Measurements from ENCODE around the gene PDE3B. TPM values are rescaled to one million over a fixed set of nuclear protein-coding genes. Genes with fewer than 3 reads are reported as not detected.
"Not testable (repeated sequence)": the region's sequence is repeated elsewhere in the genome, so short reads cannot be mapped to it uniquely, and the experiment has no call there.

Gene PDE3B
- total and polyA plus RNA-seq, 2 experiments from 2014 or later = 6.4 to 16.9 TPM

GRCh38 chr11:14673824-14674405, 30.3 kb downstream of the PDE3B start:
- Histone ChIP-seq H3K4me3 (no peak overlapping the region), H3K27ac (no peak overlapping the region), H3K4me1 (ENCODE audit: low read depth) (no peaks in the 10 kb centered on the region), H3K9me3 (ENCODE audit: low read depth) (no peaks in the 10 kb centered on the region), H3K36me3 (no peaks in the 10 kb centered on the region), H3K27me3 (no peaks in the 10 kb centered on the region)
- peak in 1 of 2 donors; percentile 75 for DNase-seq (ENCODE audit: low read depth in 1 of 2, low spot score in 1 of 2)
- TF ChIP-seq, protein P1, sequence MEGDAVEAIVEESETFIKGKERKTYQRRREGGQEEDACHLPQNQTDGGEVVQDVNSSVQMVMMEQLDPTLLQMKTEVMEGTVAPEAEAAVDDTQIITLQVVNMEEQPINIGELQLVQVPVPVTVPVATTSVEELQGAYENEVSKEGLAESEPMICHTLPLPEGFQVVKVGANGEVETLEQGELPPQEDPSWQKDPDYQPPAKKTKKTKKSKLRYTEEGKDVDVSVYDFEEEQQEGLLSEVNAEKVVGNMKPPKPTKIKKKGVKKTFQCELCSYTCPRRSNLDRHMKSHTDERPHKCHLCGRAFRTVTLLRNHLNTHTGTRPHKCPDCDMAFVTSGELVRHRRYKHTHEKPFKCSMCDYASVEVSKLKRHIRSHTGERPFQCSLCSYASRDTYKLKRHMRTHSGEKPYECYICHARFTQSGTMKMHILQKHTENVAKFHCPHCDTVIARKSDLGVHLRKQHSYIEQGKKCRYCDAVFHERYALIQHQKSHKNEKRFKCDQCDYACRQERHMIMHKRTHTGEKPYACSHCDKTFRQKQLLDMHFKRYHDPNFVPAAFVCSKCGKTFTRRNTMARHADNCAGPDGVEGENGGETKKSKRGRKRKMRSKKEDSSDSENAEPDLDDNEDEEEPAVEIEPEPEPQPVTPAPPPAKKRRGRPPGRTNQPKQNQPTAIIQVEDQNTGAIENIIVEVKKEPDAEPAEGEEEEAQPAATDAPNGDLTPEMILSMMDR (IDR thresholded peaks at IDR 0.05; ENCODE audit: low read depth, low read length) = no peak

DNA sequence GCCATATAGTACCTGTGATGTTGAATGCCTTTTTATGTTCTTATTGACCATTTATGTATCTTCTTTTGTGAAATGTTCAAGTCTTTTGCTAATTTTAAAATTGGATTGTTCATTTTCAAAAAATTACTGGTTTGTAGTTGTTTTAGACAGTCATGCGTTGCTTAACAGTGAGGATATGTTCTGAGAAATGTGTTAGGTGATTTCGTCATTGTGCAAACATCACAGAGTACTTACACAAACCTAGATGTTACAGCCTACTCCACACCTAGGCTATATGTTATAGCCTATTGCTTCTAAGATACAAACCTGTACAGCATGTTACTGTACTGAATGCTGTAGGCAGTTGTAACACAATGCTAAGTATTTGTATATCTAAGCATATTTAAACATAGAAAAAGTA, 32.5 kb downstream of the PDE3B start:
- Histone ChIP-seq H3K9me3 (ENCODE audit: low read depth) (no peaks in the 10 kb centered on the region), H3K4me3 (no peak overlapping the region), H3K36me3 (no peaks in the 10 kb centered on the region), H3K27me3 (no peaks in the 10 kb centered on the region), H3K4me1 (ENCODE audit: low read depth) (no peaks in the 10 kb centered on the region), H3K27ac (no peak overlapping the region)
- DNase-seq (ENCODE audit: low read depth in 1 of 2, low spot score in 1 of 2) = no peak
- TF ChIP-seq, protein P1 (IDR thresholded peaks at IDR 0.05; ENCODE audit: low read depth, low read length) = no peak

GRCh38 chr11:14677146-14677545, 33.5 kb downstream of the PDE3B start:
- no peak for DNase-seq (ENCODE audit: low read depth in 1 of 2, low spot score in 1 of 2)
- Histone ChIP-seq H3K9me3 (ENCODE audit: low read depth) (no peaks in the 10 kb centered on the region), H3K27ac (no peak overlapping the region), H3K4me3 (no peak overlapping the region), H3K36me3 (no peaks in the 10 kb centered on the region), H3K27me3 (no peaks in the 10 kb centered on the region), H3K4me1 (ENCODE audit: low read depth) (no peaks in the 10 kb centered on the region)
- TF ChIP-seq, protein P1 (IDR thresholded peaks at IDR 0.05; ENCODE audit: low read depth, low read length) = no peak

DNA sequence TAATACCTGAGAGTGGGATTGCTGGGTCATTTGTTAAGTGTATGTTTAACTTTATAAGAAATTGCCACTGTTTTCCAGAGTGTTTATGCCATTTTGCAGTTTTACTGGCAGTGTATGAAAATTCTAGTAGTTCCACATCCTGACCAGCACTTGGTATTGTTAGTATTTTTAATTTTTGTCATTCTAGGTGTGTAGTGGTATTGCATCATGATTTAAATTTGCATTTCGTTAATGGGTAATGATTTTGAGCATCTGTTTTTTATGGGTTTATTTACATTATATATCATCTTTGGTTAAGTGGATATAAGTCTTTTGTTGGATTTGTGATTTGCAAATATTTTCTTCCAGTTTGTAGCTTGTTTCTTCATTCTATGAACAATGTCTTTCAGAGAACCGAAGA, 34.7 kb downstream of the PDE3B start:
- no peak for DNase-seq (ENCODE audit: low read depth in 1 of 2, low spot score in 1 of 2)
- TF ChIP-seq, protein P1 (IDR thresholded peaks at IDR 0.05; ENCODE audit: low read depth, low read length) = no peak
- H3K27ac ChIP-seq = no peak overlapping the region
- no peaks in the 10 kb centered on the region for H3K27me3 ChIP-seq
- H3K4me3 ChIP-seq = no peak overlapping the region
- H3K36me3 ChIP-seq = no peaks in the 10 kb centered on the region
- H3K4me1 ChIP-seq (ENCODE audit: low read depth) = no peaks in the 10 kb centered on the region
- no peaks in the 10 kb centered on the region for H3K9me3 ChIP-seq (ENCODE audit: low read depth)

DNA sequence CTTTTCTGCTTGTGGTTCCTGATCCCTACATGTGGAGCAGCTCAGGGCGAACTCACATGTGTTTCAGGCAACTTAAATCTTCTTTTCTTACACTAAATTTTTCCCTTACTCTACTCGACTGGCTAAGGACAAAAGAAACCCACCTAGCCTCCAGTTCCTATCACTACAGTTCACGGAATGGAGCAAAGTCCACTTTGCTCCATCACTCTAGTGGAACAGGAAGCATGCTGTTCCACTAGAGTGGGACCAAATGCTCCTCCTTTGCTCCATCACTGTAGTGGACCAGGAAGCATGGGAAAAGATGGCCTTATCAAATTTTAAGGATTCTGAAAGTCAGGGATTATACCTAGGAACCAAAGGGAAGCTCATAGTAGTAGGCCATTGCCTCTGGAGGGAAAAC, 36.1 kb downstream of the PDE3B start:
- no peaks in the 10 kb centered on the region for H3K36me3 ChIP-seq
- H3K9me3 ChIP-seq (ENCODE audit: low read depth) = no peaks in the 10 kb centered on the region
- DNase-seq (ENCODE audit: low read depth in 1 of 2, low spot score in 1 of 2) = no peak
- H3K27me3 ChIP-seq = no peaks in the 10 kb centered on the region
- H3K4me3 ChIP-seq = no peak overlapping the region
- TF ChIP-seq, protein P1 (IDR thresholded peaks at IDR 0.05; ENCODE audit: low read depth, low read length) = no peak
- no peak overlapping the region for H3K27ac ChIP-seq
- H3K4me1 ChIP-seq (ENCODE audit: low read depth) = no peaks in the 10 kb centered on the region

- not testable (repeated sequence) for H3K27me3 ChIP-seq; H3K4me3 ChIP-seq; DNase-seq (ENCODE audit: low read depth in 1 of 2, low spot score in 1 of 2); H3K9me3 ChIP-seq (ENCODE audit: low read depth); H3K4me1 ChIP-seq (ENCODE audit: low read depth); H3K36me3 ChIP-seq; H3K27ac ChIP-seq
Measured at GRCh38 chr11:14684234-14684915, 40.8 kb downstream of the PDE3B start.
